ENCODE results near the gene TAPBPL.

Gene TAPBPL

GRCh38 chr12:6450869-6451347, 934 bp upstream of the TAPBPL start:
- no peak for TF ChIP-seq CTCF (IDR thresholded peaks at IDR 0.05; ENCODE audit: low read depth, low read length)

DNA sequence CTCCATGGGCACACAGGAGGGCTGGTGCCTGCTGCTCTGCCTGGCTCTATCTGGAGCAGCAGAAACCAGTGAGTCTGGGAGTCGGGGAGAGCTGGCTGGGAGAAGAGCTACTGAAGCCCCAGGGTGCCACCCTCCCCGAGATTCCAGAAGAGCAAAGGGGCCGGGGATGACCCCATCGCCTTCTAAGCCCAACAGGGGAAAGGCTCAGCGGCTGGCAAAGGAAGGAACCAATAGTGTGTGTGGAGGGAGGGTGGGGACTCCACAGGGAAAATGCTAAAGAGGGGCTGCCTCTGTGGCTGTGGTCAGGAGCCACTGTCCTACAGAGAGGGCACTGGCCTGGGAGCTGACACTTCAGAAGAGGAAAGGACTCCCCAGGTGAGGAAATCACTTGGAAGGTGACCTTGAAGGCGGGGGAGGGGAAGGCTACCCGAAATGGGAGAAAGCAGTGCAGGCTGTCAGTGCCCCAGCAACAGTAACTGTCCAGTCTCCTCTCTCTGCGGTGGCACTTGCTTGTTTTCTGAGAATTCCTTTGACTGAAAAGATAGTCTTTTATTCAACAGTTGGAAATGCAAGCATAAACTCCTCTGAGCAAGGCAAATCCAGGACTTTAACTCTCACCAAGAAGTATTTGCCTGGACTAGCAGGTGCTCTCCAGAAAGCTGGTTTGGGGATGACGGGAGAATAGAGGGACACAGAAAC, 552 bp downstream of the TAPBPL start:
- DNase-seq (ENCODE audit: extremely low read depth, low read depth) = no peak
- TF ChIP-seq CTCF (IDR thresholded peaks at IDR 0.05; ENCODE audit: low read depth, low read length) = no peak

More at GRCh38 chr12:6450869-6451347, 934 bp upstream of the TAPBPL start:
- no peak for DNase-seq (ENCODE audit: extremely low read depth, low read depth)

DNA sequence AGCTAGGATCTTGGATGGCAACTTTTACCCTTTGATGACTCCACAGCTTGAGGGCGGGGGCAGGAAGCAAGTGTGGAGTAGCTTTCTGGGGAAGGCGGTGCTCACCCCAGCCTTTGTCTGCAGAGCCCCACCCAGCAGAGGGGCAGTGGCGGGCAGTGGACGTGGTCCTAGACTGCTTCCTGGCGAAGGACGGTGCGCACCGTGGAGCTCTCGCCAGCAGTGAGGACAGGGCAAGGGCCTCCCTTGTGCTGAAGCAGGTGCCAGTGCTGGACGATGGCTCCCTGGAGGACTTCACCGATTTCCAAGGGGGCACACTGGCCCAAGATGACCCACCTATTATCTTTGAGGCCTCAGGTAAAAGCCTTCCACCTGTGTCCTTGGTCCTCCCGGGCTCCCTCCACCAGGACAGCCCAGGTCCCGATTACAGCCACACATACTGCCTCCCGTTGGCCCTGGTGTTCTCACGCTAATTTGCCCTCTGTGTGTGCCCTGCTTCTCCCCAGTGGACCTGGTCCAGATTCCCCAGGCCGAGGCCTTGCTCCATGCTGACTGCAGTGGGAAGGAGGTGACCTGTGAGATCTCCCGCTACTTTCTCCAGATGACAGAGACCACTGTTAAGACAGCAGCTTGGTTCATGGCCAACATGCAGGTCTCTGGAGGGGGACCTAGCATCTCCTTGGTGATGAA, 1.2 kb downstream of the TAPBPL start:
- no peak for TF ChIP-seq CTCF (IDR thresholded peaks at IDR 0.05; ENCODE audit: low read depth, low read length)
- no peak for DNase-seq (ENCODE audit: extremely low read depth, low read depth)

DNA sequence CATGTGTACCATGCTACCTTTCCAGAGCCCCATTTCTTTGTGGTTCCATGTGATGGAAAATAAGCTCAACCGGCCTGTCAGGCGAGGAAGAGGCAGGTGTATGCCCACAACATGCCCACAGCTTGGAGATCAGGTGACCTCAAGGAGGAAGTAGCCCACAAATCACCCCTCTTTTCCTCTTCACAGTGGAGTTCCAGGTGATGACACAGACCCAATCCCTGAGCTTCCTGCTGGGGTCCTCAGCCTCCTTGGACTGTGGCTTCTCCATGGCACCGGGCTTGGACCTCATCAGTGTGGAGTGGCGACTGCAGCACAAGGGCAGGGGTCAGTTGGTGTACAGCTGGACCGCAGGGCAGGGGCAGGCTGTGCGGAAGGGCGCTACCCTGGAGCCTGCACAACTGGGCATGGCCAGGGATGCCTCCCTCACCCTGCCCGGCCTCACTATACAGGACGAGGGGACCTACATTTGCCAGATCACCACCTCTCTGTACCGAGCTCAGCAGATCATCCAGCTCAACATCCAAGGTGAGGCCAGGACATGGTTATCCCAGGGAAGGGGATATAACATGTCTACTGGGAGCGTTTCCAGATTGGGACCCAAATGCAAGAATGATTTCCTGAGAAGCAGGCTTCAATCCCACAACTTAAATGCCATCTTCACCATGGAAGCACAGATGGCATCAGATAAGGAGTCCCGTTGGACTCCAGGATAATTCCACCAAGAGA, 5.5 kb downstream of the TAPBPL start:
- no peak for DNase-seq (ENCODE audit: extremely low read depth, low read depth)
- no peak for TF ChIP-seq CTCF (IDR thresholded peaks at IDR 0.05; ENCODE audit: low read depth, low read length)

DNA sequence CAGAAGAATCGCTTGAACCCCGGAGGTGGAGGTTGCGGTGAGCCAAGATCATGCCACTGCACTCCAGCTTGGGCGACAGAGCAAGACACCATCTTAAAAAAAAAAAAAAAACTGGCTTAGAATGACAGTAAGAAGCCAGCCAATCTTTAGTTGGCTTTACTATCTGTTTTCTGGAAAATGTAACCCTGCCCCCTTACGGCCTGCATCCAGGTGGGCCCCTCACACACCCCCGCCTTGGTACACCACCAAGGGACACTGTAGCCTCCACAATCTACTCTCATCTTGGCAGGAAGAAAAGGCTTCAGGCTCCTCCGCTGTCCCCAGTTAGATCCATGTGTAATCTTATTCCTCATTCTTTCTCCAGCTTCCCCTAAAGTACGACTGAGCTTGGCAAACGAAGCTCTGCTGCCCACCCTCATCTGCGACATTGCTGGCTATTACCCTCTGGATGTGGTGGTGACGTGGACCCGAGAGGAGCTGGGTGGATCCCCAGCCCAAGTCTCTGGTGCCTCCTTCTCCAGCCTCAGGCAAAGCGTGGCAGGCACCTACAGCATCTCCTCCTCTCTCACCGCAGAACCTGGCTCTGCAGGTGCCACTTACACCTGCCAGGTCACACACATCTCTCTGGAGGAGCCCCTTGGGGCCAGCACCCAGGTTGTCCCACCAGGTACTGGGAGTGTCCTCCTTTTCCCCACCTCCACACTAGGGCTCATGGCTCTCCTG, 6.6 kb downstream of the TAPBPL start:
- DNase-seq (ENCODE audit: extremely low read depth, low read depth) = no peak
- TF ChIP-seq CTCF (IDR thresholded peaks at IDR 0.05; ENCODE audit: low read depth, low read length) = no peak

- no peak for TF ChIP-seq CTCF (IDR thresholded peaks at IDR 0.05; ENCODE audit: low read depth, low read length)
- DNase-seq (ENCODE audit: extremely low read depth, low read depth) = no peak
Observed at GRCh38 chr12:6459004-6459337, 7.1 kb downstream of the TAPBPL start.

All from AG09319 (cell line).